ENCODE measurements around the gene GALNT18. TPM values are rescaled to one million over a fixed set of nuclear protein-coding genes. Genes with fewer than 3 reads are reported as not detected.

GALNT18 gene
- total RNA-seq, 1 experiment from 2014 or later: 1.7 TPM

- Mint-ChIP-seq H3K36me3 (ENCODE audit: insufficient read depth in 1 of 3, low read depth in 3 of 3) (peaks cover 2 to 15% (median 2%) of the 10 kb centered on the region in 3 experiments; a peak in 4 of 7 replicates), H3K4me1 (no peaks in the 10 kb centered on the region), H3K4me3 (no peak overlapping the region), H3K27ac (no peak overlapping the region), H3K27me3 (ENCODE audit: low read depth) (peaks cover 4% of the 10 kb centered on the region; the same call in 1 of the 2 replicates), H3K9me3 (peaks cover 5 to 12% of the 10 kb centered on the region in 2 experiments; a peak in 4 of 5 replicates)
- H2BK15ac ChIP-seq (ENCODE audit: low read depth, low read length): no peak overlapping the region
- H2BK5ac ChIP-seq (ENCODE audit: insufficient read length, low read length): no peak overlapping the region
- no peak overlapping the region for H3K4ac ChIP-seq (ENCODE audit: low read depth, low read length)
- H2BK20ac ChIP-seq (ENCODE audit: low read depth, low read length, poor library complexity, severe bottlenecking): no peak overlapping the region
- H3K79me2 ChIP-seq (ENCODE audit: insufficient read depth, low read length): no peaks in the 10 kb centered on the region
- H3K9ac ChIP-seq (ENCODE audit: extremely low read depth, insufficient read length, low read length): no peak overlapping the region
- H3K4me2 ChIP-seq (ENCODE audit: insufficient read depth, insufficient read length, low read length): no peak overlapping the region
- H3K56ac ChIP-seq (ENCODE audit: insufficient read length, low read depth, low read length): no peak overlapping the region
- H2AFZ ChIP-seq (ENCODE audit: low read length): no peak overlapping the region
- H3K14ac ChIP-seq (ENCODE audit: insufficient read depth, low read length): no peak overlapping the region
- H3K4me1 ChIP-seq (ENCODE audit: insufficient read depth, low read length): no peaks in the 10 kb centered on the region
- H2AK5ac ChIP-seq (ENCODE audit: insufficient read length, low read length): no peak overlapping the region
- no peak overlapping the region for H2BK12ac ChIP-seq (ENCODE audit: insufficient read length, low read depth, low read length)
- no peaks in the 10 kb centered on the region for H3K27me3 ChIP-seq (ENCODE audit: insufficient read depth, low read length)
- DNase-seq: no peak
- H4K5ac ChIP-seq (ENCODE audit: insufficient read length, low read depth, low read length): no peak overlapping the region
- H4K8ac ChIP-seq (replicated peaks; ENCODE audit: insufficient read length, low read depth, low read length): no peak overlapping the region
- no CpG with 5 or more reads among the region's 1 CpG for WGBS (ENCODE audit: extremely low coverage, insufficient read length, low lambda C conversion rate)
- TF ChIP-seq CTCF (conservative IDR thresholded peaks at IDR 0.05): no peak
- no peaks in the 10 kb centered on the region for H3K79me1 ChIP-seq (ENCODE audit: insufficient read depth, low read depth, low read length, poor library complexity, severe bottlenecking)
- no peak overlapping the region for H4K91ac ChIP-seq (ENCODE audit: insufficient read length, low read depth, low read length)
- no peak overlapping the region for H3K27ac ChIP-seq (ENCODE audit: insufficient read length, low read depth, low read length)
- H3K23ac ChIP-seq (ENCODE audit: insufficient read length, low read depth, low read length): no peak overlapping the region
- H4K20me1 ChIP-seq (ENCODE audit: control insufficient read depth, insufficient read depth, insufficient read length): no peaks in the 10 kb centered on the region
- H3K23me2 ChIP-seq (ENCODE audit: insufficient read length, low read depth, low read length, poor library complexity, severe bottlenecking): no peaks in the 10 kb centered on the region
- no peak overlapping the region for H3T11ph ChIP-seq (ENCODE audit: low read length)
- no peak overlapping the region for H2BK120ac ChIP-seq (ENCODE audit: low read depth, low read length, poor library complexity, severe bottlenecking)
- no peaks in the 10 kb centered on the region for H3K9me3 ChIP-seq (ENCODE audit: control insufficient read depth, low read depth, low read length)
- H3K18ac ChIP-seq (ENCODE audit: insufficient read length, low read depth, low read length): no peak overlapping the region
These were observed 349.6 kb downstream of the GALNT18 start for GRCh38 chr11:11272254-11272653.
